ENCODE measurements around the gene MAPK11. TPM values are rescaled to one million over a fixed set of nuclear protein-coding genes. Genes with fewer than 3 reads are reported as not detected.

Gene MAPK11
- total and polyA plus RNA-seq, 2 donors (not counting 1 experiment from before 2014, with no cell fraction given): 8.1 to 9.9 TPM

GRCh38 chr22:50289942-50290630 is 19.9 kb upstream of the MAPK11 start:
- POLR2A ChIA-PET: no interaction called here
- H3K79me2 ChIP-seq (ENCODE audit: control insufficient read depth, insufficient read depth, low read length): no peaks in the 10 kb centered on the region
- no peaks in the 10 kb centered on the region for H3K36me3 ChIP-seq (replicated peaks in 1 of 2; ENCODE audit: control extremely low read depth in 1 of 2, control insufficient read depth in 1 of 2, extremely low read depth in 1 of 2, insufficient read depth in 2 of 2, low read length in 1 of 2)
- peaks cover 0 to 8% (median 0%) of the 10 kb centered on the region in 3 donors for H3K9me3 ChIP-seq (ENCODE audit: control extremely low read depth in 1 of 3, control insufficient read depth in 2 of 3, insufficient read depth in 1 of 3, low read length in 2 of 3)
- no peak overlapping the region for H3K9ac ChIP-seq (ENCODE audit: low read length)
- Mint-ChIP-seq H3K27me3 (peaks cover 10% of the 10 kb centered on the region), H3K4me1 (peaks cover 27% of the 10 kb centered on the region), H3K27ac (no peak overlapping the region), H3K4me3 (no peak overlapping the region), H3K9me3 (ENCODE audit: insufficient read depth) (no peaks in the 10 kb centered on the region)
- H3K4me1 ChIP-seq (ENCODE audit: control insufficient read depth in 2 of 2, insufficient read depth in 2 of 2, low read length in 2 of 2): peaks cover 36 to 44% of the 10 kb centered on the region in 2 donors
- no peak for ATAC-seq (ENCODE audit: low read depth)
- no peak overlapping the region for H3K4me2 ChIP-seq (replicated peaks; ENCODE audit: low read depth, low read length, poor library complexity, severe bottlenecking)
- H4K20me1 ChIP-seq (ENCODE audit: control insufficient read depth, insufficient read depth, low read length, poor library complexity, severe bottlenecking): peaks cover 14% of the 10 kb centered on the region
- no peak for DNase-seq
- intact Hi-C loops (cut with micrococcal nuclease): no loop called here
- no peak overlapping the region for H2AFZ ChIP-seq (ENCODE audit: insufficient read depth, low read depth, low read length, poor library complexity, severe bottlenecking)
- H3K27me3 ChIP-seq (replicated peaks in 1 of 4; ENCODE audit: control extremely low read depth in 1 of 4, control insufficient read depth in 3 of 4, insufficient read depth in 4 of 4, low read length in 3 of 4): peaks cover 0 to 26% (median 12%) of the 10 kb centered on the region in 4 experiments
- no peak overlapping the region for H3K27ac ChIP-seq (ENCODE audit: low read length in 2 of 2)
- H3K4me3 ChIP-seq (ENCODE audit: control extremely low read depth in 1 of 5, extremely low read depth in 1 of 5, insufficient read depth in 1 of 5, low read depth in 2 of 5, low read length in 4 of 5): no peak overlapping the region
- CTCF ChIA-PET: no interaction called here
- WGBS (ENCODE audit: insufficient coverage): 97% methylated on average over 35 of the region's 37 CpGs
- TF ChIP-seq CTCF (IDR thresholded peaks at IDR 0.05): no peak
- no peak for TF ChIP-seq EZH2 (IDR thresholded peaks at IDR 0.05; ENCODE audit: borderline replicate concordance, insufficient read depth, low read depth, low read length, poor library complexity, severe bottlenecking)

GRCh38 chr22:50289151-50289941 is 19.2 kb upstream of the MAPK11 start:
- peaks cover 35 to 41% of the 10 kb centered on the region in 2 donors for H3K4me1 ChIP-seq (ENCODE audit: control insufficient read depth in 2 of 2, insufficient read depth in 2 of 2, low read length in 2 of 2)

More at GRCh38 chr22:50289151-50289941, 19.2 kb upstream of the MAPK11 start:
- no peak overlapping the region for H3K4me3 ChIP-seq (ENCODE audit: control extremely low read depth in 1 of 5, extremely low read depth in 1 of 5, insufficient read depth in 1 of 5, low read depth in 2 of 5, low read length in 4 of 5)
- H2AFZ ChIP-seq (ENCODE audit: insufficient read depth, low read depth, low read length, poor library complexity, severe bottlenecking): no peak overlapping the region
- CTCF ChIA-PET: no interaction called here
- H3K9ac ChIP-seq (ENCODE audit: low read length): no peak overlapping the region
- no peak for DNase-seq
- H3K36me3 ChIP-seq (replicated peaks in 1 of 2; ENCODE audit: control extremely low read depth in 1 of 2, control insufficient read depth in 1 of 2, extremely low read depth in 1 of 2, insufficient read depth in 2 of 2, low read length in 1 of 2): no peaks in the 10 kb centered on the region
- POLR2A ChIA-PET: no interaction called here
- intact Hi-C loops (cut with micrococcal nuclease): no loop called here
- Mint-ChIP-seq H3K4me1 (peaks cover 25% of the 10 kb centered on the region), H3K4me3 (no peak overlapping the region), H3K27me3 (peaks cover 10% of the 10 kb centered on the region), H3K9me3 (ENCODE audit: insufficient read depth) (no peaks in the 10 kb centered on the region), H3K27ac (no peak overlapping the region)
- peaks cover 0 to 26% (median 12%) of the 10 kb centered on the region in 4 experiments for H3K27me3 ChIP-seq (replicated peaks in 1 of 4; ENCODE audit: control extremely low read depth in 1 of 4, control insufficient read depth in 3 of 4, insufficient read depth in 4 of 4, low read length in 3 of 4)
- H3K4me2 ChIP-seq (replicated peaks; ENCODE audit: low read depth, low read length, poor library complexity, severe bottlenecking): no peak overlapping the region
- H3K27ac ChIP-seq (ENCODE audit: low read length in 2 of 2): no peak overlapping the region
- no peak for ATAC-seq (ENCODE audit: low read depth)
- H3K79me2 ChIP-seq (ENCODE audit: control insufficient read depth, insufficient read depth, low read length): no peaks in the 10 kb centered on the region
- TF ChIP-seq CTCF (IDR thresholded peaks at IDR 0.05) (no peak), EZH2 (IDR thresholded peaks at IDR 0.05; ENCODE audit: borderline replicate concordance, insufficient read depth, low read depth, low read length, poor library complexity, severe bottlenecking) (no peak)
- H3K9me3 ChIP-seq (ENCODE audit: control extremely low read depth in 1 of 3, control insufficient read depth in 2 of 3, insufficient read depth in 1 of 3, low read length in 2 of 3): peaks cover 0 to 8% (median 0%) of the 10 kb centered on the region in 3 donors
- WGBS (ENCODE audit: insufficient coverage): 99% methylated on average over 57 of the region's 57 CpGs
- H4K20me1 ChIP-seq (ENCODE audit: control insufficient read depth, insufficient read depth, low read length, poor library complexity, severe bottlenecking): peaks cover 14% of the 10 kb centered on the region

All from B cell (primary cell).